Tongue (tissue), 2 donors: ENCODE measurements around the gene CAND2. TPM values are rescaled to one million over a fixed set of nuclear protein-coding genes. Genes with fewer than 3 reads are reported as not detected.
"Not testable (repeated sequence)": the region's sequence is repeated elsewhere in the genome, so short reads cannot be mapped to it uniquely, and the experiment has no call there.

ENCODE experiments used
- DNase-seq: peaks from one replicate; pipeline ENCODE4 v3.0.0-alpha.2; 2015
- total RNA-seq: library from RNA; depleted of rRNA; stranded (reverse); fragments of >200 nt; gene quantifications from one replicate; pipeline ENCODE4 v1.2.3, GENCODE V29; 2014

CAND2 gene
- total RNA-seq, 1 donor from 2014 or later = 58.5 TPM

DNA sequence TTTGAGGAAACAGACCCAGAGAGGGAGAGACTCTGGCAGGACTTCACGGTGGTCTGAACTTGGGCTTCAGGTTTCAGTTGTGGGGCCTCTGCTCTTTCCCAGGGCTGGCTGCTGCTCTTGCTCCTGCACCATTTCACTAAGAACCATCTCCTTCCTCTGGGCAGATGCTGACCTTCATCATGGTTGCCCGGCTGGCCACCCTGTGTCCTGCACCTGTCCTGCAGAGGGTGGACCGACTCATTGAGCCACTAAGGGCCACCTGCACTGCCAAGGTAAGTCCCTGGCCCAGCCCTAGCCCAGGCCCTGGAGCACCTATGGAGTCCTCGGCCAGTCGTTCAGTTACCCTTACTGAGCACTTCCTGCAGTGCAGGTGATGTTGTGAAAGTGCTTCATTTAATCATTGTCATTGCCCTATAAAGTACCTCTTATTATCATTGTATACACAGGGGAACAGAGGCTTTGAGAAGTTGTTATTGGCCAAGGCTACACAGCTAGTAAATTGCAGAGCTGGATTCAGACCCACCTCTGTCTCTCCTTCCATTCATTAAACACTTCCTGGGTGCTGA is 34.9 kb downstream of the CAND2 start:
- no peak for DNase-seq

DNA sequence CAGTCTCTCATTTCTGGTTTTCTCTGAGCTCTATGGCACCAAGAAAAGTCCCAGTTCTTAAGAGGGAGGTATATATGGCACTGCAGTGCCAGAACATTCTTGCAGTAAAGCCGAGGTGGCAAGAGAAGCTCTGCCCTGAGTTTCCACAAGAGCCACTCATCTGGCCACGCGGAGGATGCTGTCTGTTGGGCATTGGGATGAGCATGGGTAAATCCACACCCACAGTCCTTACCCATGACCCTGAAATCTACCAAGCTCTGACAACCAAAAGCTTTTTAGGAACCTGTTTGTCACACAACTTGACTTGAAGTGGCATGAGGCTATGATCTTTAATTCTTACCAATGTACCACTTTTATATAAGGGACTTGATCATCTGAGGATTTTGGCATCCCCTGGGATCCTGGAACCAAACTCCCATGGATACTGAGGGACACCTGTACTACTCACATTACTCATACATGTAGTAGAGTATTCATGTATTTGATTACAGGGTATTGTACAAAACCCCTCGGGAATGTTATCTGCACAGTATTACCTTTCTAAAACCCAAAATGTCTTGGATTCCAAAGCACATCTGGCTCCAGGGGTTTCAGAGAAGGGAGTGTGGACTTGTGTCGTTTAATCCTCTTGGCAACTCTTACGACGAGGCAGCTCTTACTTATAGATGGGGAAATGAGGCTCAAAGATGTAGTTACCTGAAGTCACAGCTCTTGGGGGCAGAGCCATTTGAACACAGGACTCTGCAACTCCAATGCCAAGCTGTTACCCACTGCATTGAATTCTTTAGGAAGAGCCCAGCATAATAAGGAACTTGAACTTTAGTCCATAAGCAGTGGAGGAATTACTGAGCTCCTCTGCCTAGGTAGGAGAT is 36.1 kb downstream of the CAND2 start:
- no peak for DNase-seq

DNA sequence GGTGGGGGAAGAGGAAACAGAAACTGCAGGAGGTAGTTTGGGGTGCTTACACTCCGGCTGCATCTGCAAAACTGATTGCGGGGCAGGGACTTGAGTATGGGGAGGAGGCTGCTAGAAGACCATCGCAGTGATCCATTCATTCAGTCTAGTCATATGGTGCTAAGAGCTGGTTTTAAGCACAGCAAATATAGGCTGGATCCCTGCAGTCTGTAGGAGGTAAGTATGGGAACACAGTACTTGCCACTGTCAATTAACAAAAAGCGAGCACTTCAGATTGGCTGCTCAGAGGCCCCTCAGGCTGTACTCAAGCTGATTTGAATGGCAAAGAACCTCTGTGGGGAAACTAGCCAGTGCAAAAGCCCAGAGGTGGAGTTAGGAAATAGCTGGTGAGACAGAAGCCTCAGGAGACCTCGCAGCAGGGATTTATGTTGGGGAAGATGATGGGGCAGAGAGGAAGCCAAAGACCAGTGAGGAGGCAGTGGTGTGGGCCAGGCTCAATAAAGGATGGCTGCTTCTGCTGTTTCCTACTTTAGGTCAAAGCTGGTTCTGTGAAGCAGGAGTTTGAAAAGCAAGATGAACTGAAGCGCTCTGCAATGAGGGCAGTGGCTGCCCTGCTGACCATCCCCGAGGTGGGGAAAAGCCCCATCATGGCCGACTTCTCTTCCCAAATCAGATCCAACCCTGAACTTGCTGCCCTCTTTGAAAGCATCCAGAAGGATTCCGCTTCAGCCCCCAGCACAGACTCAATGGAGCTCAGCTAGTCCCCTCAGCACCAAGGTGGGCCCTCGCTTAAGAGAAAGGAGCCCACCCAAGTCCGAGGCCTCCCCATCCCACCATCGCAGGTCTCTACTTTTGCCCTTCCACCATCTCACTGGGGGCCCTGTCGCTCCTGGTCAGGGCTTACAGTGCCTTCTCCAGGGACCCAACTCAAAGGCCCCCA is 37.0 kb downstream of the CAND2 start:
- DNase-seq = no peak

DNA sequence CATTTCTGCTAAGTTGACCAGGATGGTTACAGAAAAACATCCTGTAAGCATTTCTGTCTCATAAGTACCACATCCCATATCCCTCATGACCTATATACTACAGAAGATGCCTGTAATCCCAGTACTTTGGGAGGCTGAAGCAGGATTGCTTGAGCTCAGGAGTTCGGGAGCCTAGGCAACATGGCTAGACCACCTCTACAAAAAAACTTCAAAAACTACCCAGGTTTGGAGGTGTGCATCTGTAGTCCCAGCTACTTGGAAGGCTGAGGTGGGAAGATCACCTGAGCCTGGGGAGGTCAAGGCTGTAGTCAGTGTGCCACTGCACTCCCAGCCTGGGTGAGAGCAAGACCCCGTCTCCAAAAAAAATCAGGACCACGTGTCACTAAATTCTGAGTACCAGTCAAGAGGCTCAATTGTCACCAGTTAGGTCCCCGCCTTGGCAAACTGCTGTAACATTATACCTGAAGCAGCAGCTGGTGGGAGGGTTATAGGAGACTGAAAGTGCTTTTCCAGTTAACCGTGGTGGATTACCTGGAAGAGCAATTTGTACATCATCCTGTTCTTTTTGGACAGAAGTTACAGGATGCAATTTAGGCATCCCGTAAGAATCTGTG is 38.7 kb downstream of the CAND2 start:
- no peak for DNase-seq

- DNase-seq = no peak
These were observed 41.0 kb downstream of the CAND2 start for GRCh38 chr3:12837295-12837986.

GRCh38 chr3:12838179-12838965 is 41.9 kb downstream of the CAND2 start:
- no peak for DNase-seq

DNA sequence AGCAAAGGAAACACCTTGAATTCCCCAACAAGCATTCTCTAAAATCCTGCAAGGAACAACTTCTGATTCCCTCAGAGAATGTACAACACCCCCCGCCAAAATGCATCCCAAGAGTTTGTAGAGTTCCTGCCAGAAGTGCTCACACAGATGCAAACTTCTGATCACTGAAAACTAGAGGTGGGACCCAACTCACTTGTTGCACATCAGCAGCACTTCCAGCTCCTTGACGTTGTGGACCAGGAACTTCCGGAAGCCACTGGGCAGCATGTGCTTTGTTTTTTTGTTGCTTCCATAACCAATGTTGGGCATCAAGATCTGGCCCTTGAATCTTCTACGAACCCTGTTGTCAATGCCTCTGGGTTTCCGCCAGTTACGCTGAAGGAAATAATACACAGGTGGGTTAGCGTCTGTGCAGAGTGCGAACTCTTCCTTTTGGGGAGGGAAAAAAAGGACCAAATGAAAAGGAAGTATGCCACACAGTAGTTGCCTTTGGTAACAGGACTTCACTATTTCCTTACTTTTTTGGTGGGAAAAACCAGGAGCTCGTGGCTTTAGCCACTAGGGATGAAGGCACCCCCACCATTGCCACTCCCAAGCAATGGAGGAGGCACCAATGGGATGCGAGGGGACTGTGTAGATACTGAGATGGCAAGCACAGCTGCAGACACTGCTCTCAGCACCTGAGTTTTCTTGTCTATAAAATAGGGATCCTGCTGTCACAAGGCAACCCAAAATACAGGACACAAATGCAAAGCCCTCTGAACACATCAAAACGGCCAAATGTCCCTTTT is 42.9 kb downstream of the CAND2 start:
- DNase-seq = no peak

GRCh38 chr3:12840148-12840547 is 43.7 kb downstream of the CAND2 start:
- not testable (repeated sequence) for DNase-seq

DNA sequence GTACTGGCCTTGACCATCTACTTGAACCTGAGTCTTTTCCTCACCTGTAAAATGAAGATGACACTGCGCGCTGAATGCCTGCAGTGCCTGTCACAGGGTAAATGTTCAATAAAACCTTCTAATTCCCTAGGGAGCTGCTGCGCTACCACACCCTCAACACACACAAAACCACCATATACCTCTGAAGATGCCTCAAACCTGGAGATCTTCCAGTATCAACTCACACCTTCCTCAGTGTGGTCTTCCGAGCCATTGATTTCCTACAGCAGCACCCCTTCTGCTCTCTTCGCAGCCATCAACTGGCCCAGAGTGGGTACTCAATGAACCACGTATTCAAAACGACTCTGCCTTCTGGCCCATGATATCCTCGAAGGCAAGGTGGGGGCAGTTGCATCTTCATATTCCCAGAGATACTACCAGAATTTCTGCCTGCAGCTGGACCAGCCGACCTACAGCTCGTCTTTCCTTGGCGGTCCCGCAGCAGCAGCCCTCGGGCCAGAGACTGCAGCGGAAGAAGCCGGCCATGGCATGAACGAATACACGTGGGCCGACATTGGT is 44.2 kb downstream of the CAND2 start:
- DNase-seq = peak; percentile 56

GRCh38 chr3:12841149-12841969 is 44.9 kb downstream of the CAND2 start, which contains the start of gene RPL32:
Gene RPL32 (minus strand): TSS chr3:12841565. CDS start chr3:12840237, 1,328 bp downstream.
- peak; percentile 98 for DNase-seq

- no peak for DNase-seq
These were observed 45.5 kb downstream of the CAND2 start for GRCh38 chr3:12841970-12842328.

DNA sequence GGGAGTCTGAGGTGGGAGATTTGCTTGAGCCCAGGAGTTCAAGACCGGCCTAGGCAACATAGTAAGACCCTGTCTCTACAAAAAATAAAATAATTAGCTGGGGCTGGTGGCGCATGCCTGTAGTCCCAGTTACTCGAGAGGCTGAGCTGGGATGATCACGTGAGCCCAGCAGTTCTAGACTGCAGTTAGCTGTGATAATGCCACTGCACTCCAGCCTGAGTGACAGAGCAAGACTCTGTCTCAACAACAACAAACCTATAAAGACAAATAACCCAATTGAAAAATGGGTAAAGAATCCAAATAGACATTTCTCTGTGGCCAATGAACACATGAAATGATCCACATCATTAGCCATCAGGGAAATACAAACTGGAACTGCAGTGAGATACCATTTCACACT is 46.0 kb downstream of the CAND2 start:
- no peak for DNase-seq

DNA sequence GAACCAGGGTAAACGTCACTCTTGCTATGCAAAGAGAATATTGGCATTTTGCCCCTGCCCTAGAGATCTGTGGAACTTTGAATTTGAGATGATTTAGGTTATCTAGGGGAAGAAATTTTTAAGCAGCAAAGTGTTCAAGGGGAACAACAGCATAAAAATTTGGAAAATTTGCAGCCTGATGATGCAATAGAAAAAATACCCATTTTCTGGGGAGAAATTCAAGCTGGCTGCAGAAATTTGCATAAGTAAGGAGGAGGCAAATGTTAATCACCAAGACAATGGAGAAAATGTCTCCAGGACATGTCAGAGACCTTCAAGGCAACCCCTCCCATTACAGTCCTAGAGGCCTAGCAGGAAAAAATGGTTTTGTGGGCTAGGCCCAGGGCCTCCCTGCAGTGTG is 49.3 kb downstream of the CAND2 start:
- DNase-seq = no peak

DNA sequence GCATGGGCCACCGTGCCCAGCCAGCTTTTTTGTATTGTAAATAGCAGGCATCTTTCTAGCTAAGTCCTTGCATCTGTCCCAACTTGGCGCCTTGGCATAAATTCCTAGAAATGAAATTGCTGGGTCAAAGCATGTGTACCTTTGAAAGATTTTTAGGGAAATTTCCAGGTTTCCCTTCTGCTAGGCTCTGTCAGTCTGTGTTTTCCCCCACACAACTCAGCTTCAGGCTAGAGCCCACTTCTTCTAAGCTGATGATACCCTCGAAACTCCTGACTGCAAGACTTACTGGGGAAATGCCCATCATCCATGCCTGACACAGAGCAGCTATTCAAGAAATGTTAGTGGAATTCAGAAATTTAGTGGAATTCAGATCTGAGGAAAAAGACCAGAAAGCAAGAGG is 55.7 kb downstream of the CAND2 start:
- no peak for DNase-seq

- DNase-seq = not testable (repeated sequence)
These were observed 57.4 kb downstream of the CAND2 start for GRCh38 chr3:12853847-12854246.

GRCh38 chr3:12854565-12854964 is 58.1 kb downstream of the CAND2 start:
- no peak for DNase-seq

- DNase-seq = no peak
These were observed 60.1 kb downstream of the CAND2 start for GRCh38 chr3:12856626-12857025.

DNA sequence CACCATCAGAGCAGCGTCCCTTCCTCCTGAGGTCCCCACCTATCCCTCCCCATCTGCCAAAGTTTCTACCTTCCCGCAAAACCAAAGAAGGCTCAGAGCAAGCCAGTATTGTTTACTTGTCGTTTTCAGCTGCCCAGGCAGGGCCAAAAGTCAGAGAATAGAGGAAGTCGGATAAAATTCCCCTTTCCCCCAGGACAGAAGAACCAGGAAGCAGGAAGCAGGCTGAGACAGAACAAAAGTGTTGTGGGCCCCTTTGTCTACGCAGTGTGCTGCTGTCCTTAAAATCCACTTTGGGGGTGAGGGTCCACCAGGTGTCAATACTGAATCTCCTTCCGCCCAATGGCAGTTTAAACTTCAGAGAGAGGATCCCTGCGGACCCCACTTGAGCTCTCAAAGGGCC is 63.4 kb downstream of the CAND2 start:
- DNase-seq = no peak

DNA sequence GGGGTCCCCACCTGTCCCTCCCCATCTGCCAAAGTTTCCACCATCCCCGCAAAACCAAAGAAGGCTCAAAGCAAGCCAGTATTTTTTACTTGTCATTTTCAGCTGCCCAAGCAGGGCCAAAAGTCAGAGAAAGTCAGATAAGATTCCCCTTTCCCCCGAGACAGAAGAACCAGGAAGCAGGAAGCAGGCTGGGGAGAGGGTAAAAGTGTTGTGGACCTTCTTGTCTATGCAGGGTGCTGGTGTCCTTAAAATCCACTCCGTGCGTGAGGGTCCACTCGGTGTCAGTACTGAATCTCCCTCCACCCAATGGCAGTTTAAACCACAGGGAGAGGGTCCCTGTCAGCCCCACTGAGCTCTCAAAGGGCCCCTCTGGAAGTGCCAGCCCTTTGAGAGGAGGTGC is 65.1 kb downstream of the CAND2 start:
- no peak for DNase-seq
